Neuronal stem cell (in vitro differentiated cells): ENCODE measurements around the gene ARF1.

Experiments used
- DNase-seq: peaks from one replicate; pipeline ENCODE4 v3.0.0-alpha.2; 2013; ENCODE audit warnings: low spot score
- H2AFZ ChIP-seq: one replicate; pipeline ENCODE4 v1.6.1; 2013; ENCODE audit warnings: mild to moderate bottlenecking, low read length, inconsistent platforms
- H2AK5ac ChIP-seq: 2 replicates; pipeline ENCODE4 v1.6.1; 2013; ENCODE audit warnings: low read depth, mild to moderate bottlenecking, inconsistent platforms, low read length, moderate library complexity, mixed read lengths
- H2BK120ac ChIP-seq: 2 replicates; pipeline ENCODE4 v1.6.1; 2013; ENCODE audit warnings: low read depth, mild to moderate bottlenecking, inconsistent platforms, low read length, moderate library complexity, mixed read lengths
- H2BK12ac ChIP-seq: one replicate; pipeline ENCODE4 v1.6.1; 2013; ENCODE audit warnings: low read length, inconsistent platforms
- H2BK15ac ChIP-seq: 2 replicates; pipeline ENCODE4 v1.6.1; 2013; ENCODE audit warnings: mild to moderate bottlenecking, low read length, inconsistent platforms, mixed read lengths
- H2BK5ac ChIP-seq: one replicate; pipeline ENCODE4 v1.6.1; 2013; ENCODE audit warnings: inconsistent platforms, mild to moderate bottlenecking, low read length, moderate library complexity
- H3K14ac ChIP-seq: one replicate; pipeline ENCODE4 v1.6.1; 2013; ENCODE audit warnings: low read length, inconsistent platforms
- H3K18ac ChIP-seq: 2 replicates; pipeline ENCODE4 v1.6.1; 2013; ENCODE audit warnings: low read length, inconsistent platforms
- H3K23ac ChIP-seq: 2 replicates; pipeline ENCODE4 v1.6.1; 2013; ENCODE audit warnings: low read depth, mild to moderate bottlenecking, mixed read lengths, low read length, inconsistent platforms; ENCODE audit not compliant: poor library complexity
- H3K27ac ChIP-seq: replicated peaks from 3 replicates; pipeline ENCODE4 v1.5.1; 2013; ENCODE audit warnings: low read length, inconsistent platforms
- H3K27me3 ChIP-seq, 3 experiments: 2 replicates each; pipeline ENCODE4 v1.6.1; 2013; ENCODE audit warnings: low read length in 3 of 3, mild to moderate bottlenecking in 2 of 3, inconsistent platforms in 1 of 3, low read depth in 1 of 3, mixed read lengths in 1 of 3, moderate library complexity in 1 of 3; ENCODE audit not compliant: control insufficient read depth in 3 of 3, insufficient read depth in 3 of 3
- H3K36me3 ChIP-seq, 2 donors: replicated peaks in 1 of 2; 2 replicates each; pipeline ENCODE4 v1.6.1; 2013; ENCODE audit warnings: low read length in 2 of 2; ENCODE audit not compliant: control insufficient read depth in 2 of 2, insufficient read depth in 2 of 2
- H3K4ac ChIP-seq: 2 replicates; pipeline ENCODE4 v1.6.1; 2013; ENCODE audit warnings: inconsistent platforms, mild to moderate bottlenecking, low read length, moderate library complexity
- H3K4me1 ChIP-seq, 2 donors: 1 replicate in 1 of 2; 2 replicates in 1 of 2; pipeline ENCODE4 v1.6.1; 2013; ENCODE audit warnings: low read length in 2 of 2, low read depth in 1 of 2; ENCODE audit not compliant: control insufficient read depth in 2 of 2, insufficient read depth in 1 of 2
- H3K4me2 ChIP-seq: one replicate; pipeline ENCODE4 v1.6.1; 2013; ENCODE audit warnings: mild to moderate bottlenecking, low read length, inconsistent platforms; ENCODE audit not compliant: insufficient read depth, poor library complexity, severe bottlenecking
- H3K4me3 ChIP-seq, 2 donors: 2 replicates each; pipeline ENCODE4 v1.5.1; 2013; ENCODE audit warnings: low read length in 2 of 2, mild to moderate bottlenecking in 2 of 2, inconsistent platforms in 1 of 2, moderate library complexity in 1 of 2
- H3K79me1 ChIP-seq: one replicate; pipeline ENCODE4 v1.6.1; 2013; ENCODE audit warnings: low read depth, mild to moderate bottlenecking, inconsistent platforms, low read length, moderate library complexity
- H3K9ac ChIP-seq: one replicate; pipeline ENCODE4 v1.6.1; 2013; ENCODE audit warnings: mild to moderate bottlenecking, low read depth, low read length, inconsistent platforms; ENCODE audit not compliant: poor library complexity
- H3K9me3 ChIP-seq, 2 donors: replicated peaks in 1 of 2; 2 replicates each; pipeline versions ENCODE3 to v1.6.1; 2013; ENCODE audit warnings: low read length in 2 of 2, mild to moderate bottlenecking in 2 of 2, inconsistent platforms in 1 of 2, low read depth in 1 of 2, mixed read lengths in 1 of 2, moderate library complexity in 1 of 2; ENCODE audit not compliant: control insufficient read depth in 2 of 2, insufficient read depth in 1 of 2
- H4K8ac ChIP-seq: one replicate; pipeline ENCODE4 v1.6.1; 2013; ENCODE audit warnings: low read depth, mild to moderate bottlenecking, inconsistent platforms, low read length, moderate library complexity
- H4K91ac ChIP-seq: one replicate; pipeline ENCODE4 v1.6.1; 2013; ENCODE audit warnings: low read length, low read depth, mild to moderate bottlenecking, inconsistent platforms; ENCODE audit not compliant: poor library complexity
- WGBS, 2 donors: extraction: QIAGEN DNeasy Blood & Tissue Kit; methylation state at CpG; one replicate each; pipeline ENCODE4 v1.1.7; 2013; ENCODE audit warnings: missing lambda C conversion rate in 2 of 2, mixed read lengths in 1 of 2; ENCODE audit not compliant: insufficient read length in 2 of 2, insufficient replicate concordance in 1 of 2; ENCODE audit errors: extremely low coverage in 2 of 2; 5-methylcytosine and 5-hydroxymethylcytosine counted together

Gene ARF1

GRCh38 chr1:228071839-228072657 is 10.5 kb upstream of the ARF1 start:
- DNase-seq = no peak
- peak overlapping the region; percentile 3 for H3K18ac ChIP-seq
- no peak overlapping the region for H3K4ac ChIP-seq
- no peak overlapping the region for H2BK15ac ChIP-seq
- no peak overlapping the region for H3K4me2 ChIP-seq
- WGBS, 2 donors = 100% methylated on average over 3 of the region's 7 CpGs
- H3K4me1 ChIP-seq = peaks cover 0 to 12% of the 10 kb centered on the region in 2 donors
- H3K9me3 ChIP-seq = peaks cover 0 to 5% of the 10 kb centered on the region in 2 donors
- H3K9ac ChIP-seq = no peak overlapping the region
- H2AK5ac ChIP-seq = no peak overlapping the region
- no peak overlapping the region for H3K23ac ChIP-seq
- no peak overlapping the region for H3K14ac ChIP-seq
- H4K8ac ChIP-seq = no peak overlapping the region
- no peak overlapping the region for H2AFZ ChIP-seq
- H3K79me1 ChIP-seq = peaks cover 3% of the 10 kb centered on the region
- H2BK5ac ChIP-seq = no peak overlapping the region
- no peak overlapping the region for H2BK120ac ChIP-seq
- H4K91ac ChIP-seq = no peak overlapping the region
- peaks cover 3 to 56% (median 52%) of the 10 kb centered on the region in 3 experiments for H3K27me3 ChIP-seq
- no peaks in the 10 kb centered on the region for H3K36me3 ChIP-seq
- no peak overlapping the region for H2BK12ac ChIP-seq
- H3K27ac ChIP-seq = no peak overlapping the region
- H3K4me3 ChIP-seq = no peak overlapping the region

- Histone ChIP-seq H3K79me1 (peaks cover 3% of the 10 kb centered on the region), H3K4me1 (peaks cover 0 to 12% of the 10 kb centered on the region in 2 donors), H3K27ac (no peak overlapping the region), H3K4ac (no peak overlapping the region), H3K9me3 (peaks cover 0 to 5% of the 10 kb centered on the region in 2 donors), H3K4me2 (no peak overlapping the region), H4K8ac (no peak overlapping the region), H2BK5ac (no peak overlapping the region), H3K9ac (no peak overlapping the region), H3K4me3 (no peak overlapping the region), H4K91ac (no peak overlapping the region), H2BK12ac (no peak overlapping the region), H3K27me3 (peaks cover 3 to 50% (median 47%) of the 10 kb centered on the region in 3 experiments), H3K23ac (no peak overlapping the region), H2AK5ac (peak overlapping the region; percentile 96), H3K18ac (no peak overlapping the region), H3K14ac (no peak overlapping the region), H2BK15ac (no peak overlapping the region), H3K36me3 (no peaks in the 10 kb centered on the region), H2AFZ (no peak overlapping the region), H2BK120ac (no peak overlapping the region)
- WGBS, 2 donors = no CpG with 5 or more reads among the region's 5 CpGs
- DNase-seq = no peak
These were observed 9.9 kb upstream of the ARF1 start for GRCh38 chr1:228072658-228073043.

- DNase-seq = no peak
- peaks cover 3 to 44% (median 41%) of the 10 kb centered on the region in 3 experiments for H3K27me3 ChIP-seq
These were observed 9.2 kb upstream of the ARF1 start for GRCh38 chr1:228073061-228073856.

More at GRCh38 chr1:228073061-228073856, 9.2 kb upstream of the ARF1 start:
- Histone ChIP-seq H2BK120ac (no peak overlapping the region), H2BK5ac (peak overlapping the region; percentile 10), H3K18ac (peak overlapping the region; percentile 92), H3K23ac (peak overlapping the region; percentile 82), H2AFZ (no peak overlapping the region), H3K79me1 (peaks cover 3% of the 10 kb centered on the region), H2BK12ac (peak overlapping the region; percentile 99), H4K91ac (peak overlapping the region; percentile 9), H3K9ac (no peak overlapping the region), H3K4me3 (no peak overlapping the region), H3K9me3 (peaks cover 0 to 5% of the 10 kb centered on the region in 2 donors), H3K4ac (peak overlapping the region; percentile 78), H3K14ac (peak overlapping the region; percentile 79), H3K4me1 (peaks cover 0 to 12% of the 10 kb centered on the region in 2 donors), H3K27ac (no peak overlapping the region), H2BK15ac (peak overlapping the region; percentile 94), H3K36me3 (no peaks in the 10 kb centered on the region), H2AK5ac (peak overlapping the region; percentile 96), H3K4me2 (no peak overlapping the region), H4K8ac (no peak overlapping the region)
- WGBS, 2 donors = no CpG with 5 or more reads among the region's 23 CpGs
